Measurements from ENCODE around the gene PTPRA. TPM values are rescaled to one million over a fixed set of nuclear protein-coding genes. Genes with fewer than 3 reads are reported as not detected.

The PTPRA gene
- total and polyA plus RNA-seq, 9 of the 15 experiments (the other 6 are each of a cell fraction or from before 2014, with no cell fraction given): 3.4 to 80.5 (median 28.0) TPM

GRCh38 chr20:2871111-2871465 is 2.2 kb upstream of the PTPRA start (continued):
- peak; percentile 40; the same call in 1 of the 2 replicates for TF ChIP-seq MGA (IDR thresholded peaks at IDR 0.05)

Data from K562 (cell line).